T-helper 1 cell (primary cell): ENCODE data around the gene IL21R.
"Not testable (repeated sequence)": the region's sequence is repeated elsewhere in the genome, so short reads cannot be mapped to it uniquely, and the experiment has no call there.

ENCODE experiments used
- DNase-seq, 5 donors: peaks; one replicate each; pipeline ENCODE4 v3.0.0-alpha.2; 2012 to 2020

IL21R gene

DNA sequence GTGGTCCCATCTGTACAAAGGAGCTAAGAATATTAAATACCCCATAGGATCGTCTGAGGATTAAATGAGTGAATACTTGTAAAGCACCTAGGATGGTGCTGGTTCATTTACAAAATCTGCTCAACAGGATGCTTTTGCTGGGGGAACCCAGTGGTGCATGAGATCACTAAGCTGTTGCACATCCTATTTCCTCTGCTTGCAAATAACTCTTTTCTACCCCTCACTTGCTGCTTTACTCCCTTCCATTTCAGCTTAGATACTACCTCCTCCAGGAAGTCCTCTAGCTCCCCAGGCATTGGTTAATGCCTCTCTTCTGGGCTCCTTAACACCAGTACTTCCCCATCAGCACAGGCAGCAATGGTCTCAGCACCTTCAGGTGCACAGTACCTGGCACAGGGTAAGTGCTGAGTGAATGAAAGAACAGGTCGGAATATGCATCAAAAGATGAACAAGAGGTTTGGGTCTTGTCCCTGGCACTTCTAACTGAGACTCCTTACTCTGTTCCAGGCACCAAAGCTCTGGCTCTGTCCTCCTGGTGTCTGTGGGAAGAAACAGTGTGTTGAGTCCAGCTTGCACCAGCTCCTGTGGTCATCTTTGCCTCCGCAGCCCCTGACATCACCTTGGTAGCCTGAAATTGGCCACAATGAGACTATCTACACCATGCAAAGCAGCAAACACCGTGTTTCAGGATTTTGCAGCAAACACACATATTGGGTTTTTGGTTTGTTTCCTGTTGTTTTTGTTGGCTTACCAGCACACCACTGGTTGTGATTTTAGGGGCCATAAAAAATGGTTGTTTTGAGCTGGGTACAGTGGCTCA is 24.1 kb upstream of the IL21R start:
- peak in 1 of 5 donors; percentile 87 for DNase-seq

DNA sequence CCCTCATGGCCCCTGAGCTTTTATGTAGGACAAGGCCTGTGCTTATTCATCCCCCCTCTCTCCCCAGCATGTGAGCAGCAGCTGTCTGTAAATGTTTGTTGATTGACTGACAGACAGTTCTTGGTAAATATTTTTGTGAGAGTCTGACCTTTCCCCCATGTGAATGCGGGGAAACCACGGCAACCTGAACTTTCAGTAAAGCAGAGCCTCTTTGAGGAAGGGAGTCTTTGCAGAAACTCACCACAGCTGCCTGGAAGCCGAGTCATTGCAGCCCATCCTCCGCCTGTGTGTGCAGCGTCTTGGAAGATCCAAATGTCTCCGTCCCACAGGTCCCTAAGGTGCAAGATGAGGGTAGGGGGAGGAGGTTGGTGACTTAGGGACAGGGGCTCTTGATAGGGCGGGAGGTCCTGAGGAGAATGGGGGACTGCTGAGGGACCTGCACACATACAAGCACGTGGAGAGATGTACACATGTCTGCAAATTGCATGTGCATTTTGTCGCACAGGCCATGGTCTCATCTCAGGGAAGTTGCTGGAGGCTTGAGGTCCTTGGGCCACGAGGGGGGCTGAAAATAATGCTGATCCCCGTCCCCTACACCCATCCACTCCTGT is 23.0 kb upstream of the IL21R start:
- peak in 1 of 5 donors; percentile 85 for DNase-seq

DNA sequence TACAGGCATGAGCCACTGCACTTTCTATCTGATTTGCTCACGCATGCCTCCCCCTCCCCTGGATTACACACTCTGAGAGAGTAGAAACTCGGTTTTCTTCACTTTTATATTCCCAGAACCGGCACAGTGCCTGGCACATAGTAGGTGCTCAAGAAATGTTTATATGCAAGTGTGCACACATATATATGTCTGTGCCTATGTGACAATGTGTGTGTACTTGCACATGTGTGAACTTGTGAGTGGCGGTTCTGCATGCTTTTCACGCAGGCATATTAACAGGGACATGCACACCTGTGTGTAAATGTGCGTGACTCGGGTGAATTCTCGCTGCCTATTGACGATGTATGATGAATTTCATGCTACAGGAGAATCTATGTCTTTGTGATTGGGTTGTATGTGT is 22.1 kb upstream of the IL21R start:
- DNase-seq, result no peak

DNA sequence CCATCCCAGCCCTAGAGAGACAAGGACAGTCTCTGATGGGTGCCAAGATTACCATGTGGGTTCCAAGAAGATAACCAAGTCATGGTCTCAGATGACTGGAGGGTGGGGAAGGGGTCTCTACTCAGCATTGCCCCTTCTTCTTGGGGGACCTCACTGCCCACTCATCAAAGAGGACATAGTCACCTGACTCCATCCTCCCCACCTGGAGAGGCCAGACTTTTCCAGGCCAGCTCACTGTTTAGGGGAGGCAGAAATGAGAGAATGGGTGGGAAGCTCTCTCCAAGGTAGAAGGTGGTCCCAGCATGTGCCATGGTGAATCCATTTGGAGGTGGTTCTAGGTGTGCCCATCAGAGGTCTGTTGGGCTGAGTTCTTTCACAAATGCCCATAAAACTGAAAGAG is 20.7 kb upstream of the IL21R start:
- DNase-seq, result no peak

DNA sequence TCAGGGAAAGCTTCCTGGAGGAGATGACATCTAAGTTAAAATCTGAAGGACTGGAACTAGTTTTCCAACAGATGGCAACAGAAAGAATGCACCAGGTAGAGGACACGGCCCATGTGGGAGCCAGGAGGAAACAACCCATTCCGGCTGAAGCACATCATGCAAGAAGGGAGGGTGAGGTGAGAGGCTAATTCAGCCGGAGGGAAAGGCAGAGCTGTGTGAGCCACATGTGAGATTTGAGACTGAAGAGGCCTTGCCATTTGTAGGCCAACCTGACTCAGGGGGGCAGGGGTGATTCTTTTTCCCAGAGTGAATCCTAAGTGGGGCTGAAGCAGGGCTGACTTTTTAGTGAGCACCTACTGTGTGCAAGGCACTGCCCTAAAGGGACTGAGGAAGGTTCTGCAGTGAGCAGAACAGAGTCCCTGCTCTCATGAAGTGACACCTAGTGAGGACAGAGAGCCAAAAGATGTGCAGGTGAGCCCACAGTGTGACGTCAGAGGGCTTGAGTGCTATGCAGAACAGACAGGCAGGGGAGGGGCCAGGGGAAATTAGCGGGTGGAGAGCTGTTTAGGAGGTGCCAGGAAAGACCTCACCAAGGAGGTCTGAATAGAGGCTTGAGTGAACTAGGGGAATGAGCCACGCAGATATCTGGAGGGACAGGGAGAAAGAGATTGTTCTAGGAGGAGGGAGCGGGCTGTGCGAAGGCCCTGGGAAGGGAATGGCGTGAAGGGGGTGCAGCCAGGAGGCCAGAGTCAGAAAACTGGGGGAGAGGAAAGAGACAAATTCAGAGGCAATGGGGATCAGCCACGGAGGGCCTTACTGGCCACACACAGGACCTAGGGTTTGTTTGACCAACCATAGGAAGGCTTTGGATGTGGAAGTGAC is 19.8 kb upstream of the IL21R start:
- no peak for DNase-seq

DNA sequence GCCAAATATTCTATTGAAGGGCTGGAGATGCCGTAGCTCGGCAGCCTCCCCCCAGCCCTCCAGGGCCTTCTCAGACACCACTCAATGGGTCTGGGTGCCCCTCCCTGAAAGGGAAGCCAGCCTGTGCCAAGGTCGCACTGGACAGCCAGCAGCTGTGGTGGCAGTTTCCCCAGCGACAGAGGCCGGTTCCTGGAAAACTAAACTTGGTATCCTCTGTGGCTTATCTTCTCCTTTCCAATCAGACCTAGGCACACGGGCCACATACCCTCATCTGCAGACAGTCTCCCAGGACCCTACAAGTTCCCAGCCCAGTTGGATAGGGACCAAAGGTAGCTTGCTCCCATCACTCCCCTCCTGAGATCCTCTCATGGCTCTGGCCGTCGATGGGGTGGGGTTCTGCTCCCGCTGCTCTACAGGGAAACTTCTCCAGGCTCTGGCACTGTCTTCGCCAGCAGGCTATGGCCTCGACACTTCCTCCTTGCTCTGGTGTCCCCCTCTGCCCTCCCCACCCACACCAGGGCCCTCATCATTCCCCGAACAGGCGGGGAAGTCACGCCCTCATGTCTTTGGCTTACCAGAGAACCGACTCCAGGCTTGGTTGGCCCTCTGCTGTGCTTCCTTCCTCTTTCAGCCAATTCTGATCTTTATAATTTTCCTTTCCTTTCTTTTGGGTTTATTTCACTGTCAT is 18.3 kb upstream of the IL21R start:
- no peak for DNase-seq

DNA sequence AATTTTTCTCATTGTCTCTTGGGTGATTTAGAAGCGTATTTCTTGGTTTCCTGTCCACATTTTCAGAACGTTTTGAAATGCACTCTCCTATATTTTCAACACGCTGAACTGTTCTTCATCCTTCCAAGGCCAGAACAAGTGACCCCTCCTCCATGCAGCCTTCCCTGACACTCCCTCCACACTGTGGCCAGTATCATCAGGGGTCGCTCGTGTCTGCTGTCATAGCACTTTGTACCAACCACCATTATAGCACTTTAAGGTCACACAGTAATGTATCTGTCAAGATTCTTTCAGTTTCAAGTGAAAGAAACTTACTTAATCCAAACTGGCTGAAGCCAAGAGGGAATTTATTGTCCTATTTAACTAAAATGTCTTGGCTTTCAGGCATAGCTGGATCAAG is 17.5 kb upstream of the IL21R start:
- no peak for DNase-seq

DNA sequence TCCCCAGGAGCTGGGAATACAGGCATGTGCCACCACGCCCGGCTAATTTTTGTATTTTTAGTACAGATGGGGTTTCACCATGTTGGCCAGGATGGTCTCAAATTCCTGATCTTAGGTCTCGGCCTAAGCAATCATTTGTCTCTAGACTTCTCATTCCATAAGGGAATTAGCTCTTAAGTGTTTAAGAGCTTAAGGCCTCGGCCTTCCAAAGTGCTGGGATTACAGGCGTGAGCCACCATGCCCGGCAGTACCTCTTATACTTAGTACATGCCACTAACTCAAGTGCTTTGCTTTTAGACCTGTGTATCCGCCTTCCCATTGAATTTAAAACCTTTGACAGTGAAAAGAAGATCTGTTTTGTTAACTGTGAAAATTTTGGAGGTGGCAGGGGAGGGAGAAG is 16.6 kb upstream of the IL21R start:
- DNase-seq, result no peak

DNA sequence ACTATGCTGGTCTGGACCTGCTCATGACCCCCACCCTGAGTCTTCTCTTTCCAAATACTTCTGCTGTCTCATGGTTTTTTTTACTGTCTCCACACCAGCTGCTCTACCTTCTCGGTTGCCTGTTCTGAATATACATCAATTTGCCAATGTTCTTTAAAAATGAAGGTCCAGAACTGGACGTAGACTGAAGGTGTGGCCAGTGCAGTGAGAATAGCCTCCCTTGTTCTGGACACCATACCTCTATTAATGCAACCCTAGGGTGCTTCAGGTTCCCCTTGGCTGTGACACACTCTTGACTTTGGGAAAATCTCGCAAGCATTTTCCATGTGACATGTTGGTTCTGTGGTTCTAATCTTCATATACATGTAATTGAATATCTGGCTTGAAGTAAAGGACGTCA is 15.3 kb upstream of the IL21R start:
- no peak for DNase-seq

DNA sequence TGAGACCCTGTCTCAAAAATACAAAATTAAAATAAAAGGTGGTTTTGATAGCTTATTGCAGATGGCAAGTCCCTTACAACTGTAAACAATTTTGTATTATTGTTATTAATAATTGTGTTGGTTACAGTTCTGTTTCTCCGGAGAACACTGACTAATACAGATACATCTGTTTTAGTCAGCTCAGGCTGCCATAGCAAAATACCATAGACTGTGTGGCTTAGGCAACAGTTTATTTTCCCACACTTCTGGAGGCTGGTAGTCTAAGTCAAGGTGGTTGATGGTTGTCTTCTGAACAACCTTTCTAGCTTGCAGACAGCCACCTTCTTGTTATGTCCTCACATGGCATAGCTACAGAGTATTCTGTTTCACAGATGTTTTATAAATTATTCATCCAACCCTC is 14.2 kb upstream of the IL21R start:
- DNase-seq, result peak in 1 of 5 donors; percentile 76

DNA sequence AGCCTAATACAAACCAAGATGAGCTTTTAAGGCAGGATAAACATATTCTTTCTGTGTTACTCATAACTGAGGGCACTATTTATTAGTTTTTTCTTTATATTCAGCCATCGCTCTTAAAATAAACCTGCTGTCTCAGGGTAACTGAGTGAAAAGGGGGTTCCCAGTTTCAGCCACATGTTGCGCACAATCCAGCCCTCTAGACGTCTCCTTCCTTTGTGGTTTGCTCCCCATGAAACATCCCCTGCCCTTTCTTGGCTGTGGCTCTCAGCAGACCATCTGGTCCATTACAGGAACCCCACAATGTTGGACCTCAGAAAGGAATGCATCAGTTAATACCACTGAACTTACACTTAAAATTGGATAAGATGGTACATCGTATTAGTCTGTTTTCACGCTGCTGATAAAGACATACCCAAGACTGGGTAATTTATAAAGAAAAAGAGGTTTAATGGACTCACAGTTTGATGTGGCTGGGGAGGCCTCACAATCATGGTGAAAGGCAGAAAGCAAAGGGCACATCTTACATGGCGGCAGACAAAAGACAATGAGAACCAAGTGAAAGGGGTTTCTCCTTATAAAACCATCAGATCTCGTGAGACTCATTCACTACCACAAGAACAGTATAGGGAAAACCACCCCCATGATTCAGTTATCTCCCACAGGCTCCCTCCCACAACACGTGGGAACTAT is 12.6 kb upstream of the IL21R start:
- DNase-seq, result no peak

DNA sequence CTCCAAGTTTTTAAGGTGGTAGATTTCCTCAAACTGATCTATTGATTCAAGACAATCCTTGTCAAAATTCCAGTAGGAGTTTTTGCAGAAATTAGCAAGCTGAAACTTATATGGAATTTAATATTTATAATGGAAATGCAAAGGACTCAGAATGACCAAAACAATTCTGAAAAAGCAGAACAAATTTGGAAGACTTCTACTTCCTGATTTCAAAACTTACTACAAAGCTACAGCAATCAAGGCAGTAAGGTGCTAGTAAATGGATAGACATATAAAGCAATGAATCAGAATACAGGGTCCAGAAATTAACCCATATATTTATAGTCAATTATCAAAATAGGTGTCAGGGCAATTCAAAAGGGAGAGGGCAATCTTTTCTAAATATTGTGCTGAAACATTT is 11.8 kb upstream of the IL21R start:
- no peak for DNase-seq

DNA sequence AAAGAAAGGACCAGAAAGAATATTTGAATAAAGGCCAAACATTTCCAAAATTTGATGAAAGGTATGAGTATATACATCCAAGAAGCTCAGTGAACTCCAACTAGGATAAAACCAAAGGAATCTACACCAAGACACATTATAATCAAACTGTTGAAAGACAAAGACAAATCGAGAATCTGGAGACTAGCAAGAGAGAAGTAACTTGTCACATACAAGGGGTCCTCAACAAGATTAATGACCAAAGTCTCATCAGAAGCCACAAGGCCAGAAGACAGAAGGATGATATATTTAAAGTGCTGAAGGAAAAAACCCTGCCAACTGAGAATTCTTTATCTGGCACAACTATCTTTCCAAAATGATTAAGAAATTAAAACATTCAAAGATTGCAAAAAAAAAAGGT is 9.3 kb upstream of the IL21R start:
- no peak for DNase-seq

DNA sequence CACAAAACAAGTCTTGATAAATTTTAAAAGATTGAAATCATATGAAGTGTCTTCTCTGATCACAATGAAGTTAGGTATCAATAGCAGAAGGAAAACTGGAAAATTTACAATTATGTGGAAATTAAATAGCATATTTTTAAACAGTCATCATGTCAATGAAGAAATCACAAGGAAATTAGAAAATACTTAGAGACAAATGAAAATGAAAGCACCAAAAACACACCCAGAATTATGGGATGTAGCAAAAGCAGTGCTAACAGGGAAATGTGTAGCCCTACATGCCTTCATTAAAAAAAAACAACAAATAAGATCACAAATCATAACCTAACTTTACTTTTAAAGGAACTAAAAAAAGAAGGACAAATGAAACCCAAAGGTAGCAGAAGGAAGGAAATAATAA is 7.5 kb upstream of the IL21R start:
- DNase-seq, result no peak

DNA sequence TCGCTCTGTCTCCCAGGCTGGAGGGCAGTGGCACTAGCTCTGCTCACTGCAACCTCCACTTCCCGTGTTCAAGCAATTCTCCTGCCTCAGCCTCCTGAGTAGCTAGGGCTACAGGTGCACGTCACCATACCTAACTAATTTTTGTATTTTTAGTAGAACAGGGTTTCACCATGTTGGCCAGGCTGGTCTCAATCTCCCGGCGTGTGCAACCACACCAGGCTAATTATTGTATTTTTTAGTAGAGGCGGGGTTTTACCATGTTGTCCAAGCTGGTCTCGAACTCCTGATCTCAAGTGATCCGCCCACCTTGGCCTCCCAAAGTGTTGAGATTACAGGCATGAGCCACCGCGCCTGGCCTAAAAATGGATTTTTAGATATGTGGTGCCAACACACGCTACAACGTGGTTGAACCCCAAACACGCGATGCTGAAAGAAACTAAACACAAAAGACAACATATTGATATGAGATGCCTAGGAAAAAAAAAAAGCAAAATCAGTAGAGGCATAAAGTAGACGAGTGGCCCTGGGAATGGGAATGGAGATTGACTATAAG is 3.6 kb upstream of the IL21R start:
- not testable (repeated sequence) for DNase-seq

DNA sequence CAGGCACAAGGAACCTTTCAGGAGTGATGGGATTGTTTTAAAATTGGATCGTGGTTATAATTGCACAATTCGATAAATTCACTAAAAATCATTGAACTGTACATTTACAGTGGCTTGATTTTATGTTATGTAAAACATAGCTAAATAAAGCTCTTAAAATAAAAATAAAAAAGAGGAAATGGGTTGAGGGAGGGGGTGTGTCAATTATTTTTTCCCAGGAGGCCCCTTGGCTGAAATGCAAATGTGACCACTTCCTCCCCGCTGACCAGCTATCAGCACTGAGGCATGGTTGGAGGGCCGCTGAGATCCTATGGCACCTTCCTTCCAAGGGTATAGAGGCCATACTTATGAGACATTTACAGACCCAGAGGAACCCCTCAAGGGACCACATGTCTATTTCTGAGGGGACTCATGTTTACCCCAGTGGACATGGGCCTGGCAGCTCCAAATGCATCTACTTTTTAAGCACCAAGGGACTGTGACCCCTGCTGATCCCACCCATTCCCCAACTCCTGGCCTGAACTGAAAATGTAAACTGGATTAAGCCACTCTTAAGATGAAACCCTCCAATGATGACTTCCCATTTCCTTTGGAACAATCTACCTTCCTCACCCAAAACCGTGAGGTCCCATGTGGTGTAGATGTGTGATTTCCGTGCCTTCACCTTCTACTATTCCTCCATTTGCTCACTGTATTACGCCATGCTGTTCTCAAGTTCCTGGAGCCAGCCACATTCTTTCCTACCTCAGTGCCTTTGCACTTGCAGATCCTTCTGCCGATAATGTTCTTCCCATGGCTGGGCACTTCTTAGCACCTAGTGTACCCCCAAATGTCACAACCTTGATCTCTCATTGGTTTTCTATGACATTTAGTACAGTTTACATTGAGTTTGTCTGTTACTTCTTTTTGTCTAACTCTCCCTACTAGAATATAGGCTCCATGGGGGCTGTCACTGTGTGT is 2.8 kb upstream of the IL21R start:
- no peak for DNase-seq

DNA sequence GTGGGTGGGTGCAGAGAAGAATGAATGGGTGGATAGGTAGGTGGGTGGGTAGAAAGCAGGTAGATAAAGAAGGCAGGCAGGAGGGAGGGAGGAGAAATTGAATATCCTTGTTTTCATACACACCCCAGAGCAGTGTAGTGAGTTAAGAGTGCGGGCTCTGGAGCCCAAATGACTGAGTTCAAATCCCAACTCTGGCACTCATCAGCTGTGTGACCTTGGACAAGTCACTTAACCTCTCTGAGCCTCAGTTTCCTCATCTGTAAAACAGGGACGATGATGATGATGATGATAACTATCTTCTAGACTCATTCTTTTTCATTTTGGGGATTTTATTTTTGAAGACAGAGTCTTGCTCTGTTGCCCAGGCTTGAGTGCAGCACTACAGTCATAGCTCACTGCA is 2.0 kb upstream of the IL21R start:
- DNase-seq, result no peak

DNA sequence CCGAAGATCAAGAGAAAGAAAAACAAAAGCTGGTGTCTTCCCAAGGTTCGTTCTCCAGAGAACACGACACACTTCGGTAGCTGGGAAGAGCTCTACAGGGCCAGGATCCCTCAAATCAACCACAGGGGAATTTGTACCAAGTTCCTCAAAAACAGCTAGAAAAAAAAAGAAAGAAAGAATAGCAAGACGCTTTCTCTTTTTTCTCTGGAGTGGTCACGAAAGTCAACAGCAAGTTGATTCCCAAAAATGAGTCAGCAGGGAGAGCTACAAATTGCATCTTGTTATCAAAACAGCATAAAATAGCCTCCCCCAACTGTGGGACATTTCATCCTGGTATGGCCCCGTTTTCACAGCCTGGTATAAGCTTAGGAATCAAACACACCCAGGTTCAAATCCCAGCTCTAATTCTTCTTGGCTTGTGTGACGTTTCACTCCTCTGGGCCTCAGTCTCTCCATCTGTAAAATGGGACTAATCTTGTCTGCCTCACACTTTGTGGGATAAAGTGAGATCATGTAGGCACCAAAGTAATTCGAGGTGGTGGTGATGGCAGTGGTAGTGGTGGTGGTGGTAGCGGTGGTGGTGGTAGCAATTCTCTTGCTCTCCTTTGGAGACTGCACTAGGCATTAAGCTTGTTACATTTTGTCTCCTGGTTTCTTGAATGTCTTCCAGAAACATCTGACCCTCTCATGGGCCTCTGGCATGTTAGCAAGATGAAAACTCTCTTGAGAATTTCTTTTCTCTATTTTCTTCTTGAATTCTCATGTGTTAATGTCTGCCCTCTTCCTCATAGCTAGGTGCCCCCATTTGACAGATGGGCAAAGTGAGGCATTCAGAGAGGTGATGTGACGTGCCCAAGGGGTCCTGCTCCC is 988 bp upstream of the IL21R start:
- DNase-seq, result no peak

DNA sequence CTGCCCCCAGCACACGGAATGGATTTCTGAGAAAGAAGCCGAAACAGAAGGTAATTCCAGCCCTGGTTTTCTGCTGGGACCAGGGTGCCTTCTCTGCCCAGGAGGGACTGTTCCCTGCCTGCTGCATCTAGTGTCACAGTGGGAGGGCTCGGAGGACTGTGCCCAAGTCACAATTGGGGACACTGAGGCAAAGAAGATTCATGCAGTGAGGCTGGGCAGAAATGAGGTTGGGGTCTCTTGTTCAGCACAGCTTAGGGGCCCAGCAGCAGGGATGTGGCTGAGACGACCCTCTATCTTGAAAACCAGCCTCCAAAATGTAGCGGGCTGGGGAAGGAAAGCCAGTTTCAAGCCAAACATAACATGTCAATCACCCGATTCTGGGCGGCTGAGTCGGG is 592 bp downstream of the IL21R start:
- no peak for DNase-seq
